MM.1S (cell line): ENCODE measurements around the gene CSN3.
"Not testable (repeated sequence)": the region's sequence is repeated elsewhere in the genome, so short reads cannot be mapped to it uniquely, and the experiment has no call there.

Experiments used
- CTCF ChIP-seq: fragments of 300-600 bp; sonication (generic); IDR thresholded peaks from 2 replicates; pipeline ENCODE4 v1.5.1; 2016; ENCODE audit warnings: antibody characterized with exemption, low read length, mixed read lengths
- EZH2 ChIP-seq: fragments of 300-600 bp; sonication (generic); optimal IDR thresholded peaks from 2 replicates; pipeline ENCODE3; 2017; ENCODE audit warnings: low read depth, mild to moderate bottlenecking, antibody characterized with exemption, low read length, mixed read lengths

- not testable (repeated sequence) for TF ChIP-seq CTCF, EZH2
Measured at GRCh38 chr4:70216550-70216949, 25.8 kb upstream of the CSN3 start.
